Erythroblast (primary cell): ENCODE measurements around the gene CEP131.
"Not testable (repeated sequence)": the region's sequence is repeated elsewhere in the genome, so short reads cannot be mapped to it uniquely, and the experiment has no call there.

Source experiments
- DNase-seq, 2 experiments: peaks; one replicate each; lab custom pipeline; 2025; lab: John Stamatoyannopoulos, UW
- GATA1 ChIP-seq: IDR thresholded peaks from 2 replicates; pipeline ENCODE4 v1.6.1; 2011; ENCODE audit warnings: low read depth, mild to moderate bottlenecking, control low read depth, low read length, moderate library complexity
- POLR2A ChIP-seq: IDR thresholded peaks from 2 replicates; pipeline ENCODE4 v1.6.1; 2011; ENCODE audit warnings: mild to moderate bottlenecking, low read length

The CEP131 gene

GRCh38 chr17:81232616-81233241 lies 10.0 kb upstream of the CEP131 start:
- DNase-seq = no peak
- TF ChIP-seq POLR2A (no peak), GATA1 (no peak)

- no peak for TF ChIP-seq POLR2A
- no peak for TF ChIP-seq GATA1
- no peak for DNase-seq
Observed at GRCh38 chr17:81231766-81232581, 9.2 kb upstream of the CEP131 start.

- TF ChIP-seq GATA1 (no peak), POLR2A (no peak)
- no peak for DNase-seq
Observed at GRCh38 chr17:81231121-81231645, 8.4 kb upstream of the CEP131 start.

GRCh38 chr17:81230043-81230820 lies 7.5 kb upstream of the CEP131 start:
- TF ChIP-seq POLR2A (no peak), GATA1 (no peak)
- DNase-seq = peak in 1 of 2 experiments; percentile 19

- DNase-seq = no peak
- TF ChIP-seq POLR2A (no peak), GATA1 (no peak)
Observed at GRCh38 chr17:81229666-81229920, 6.8 kb upstream of the CEP131 start.

- DNase-seq = no peak
- TF ChIP-seq POLR2A = no peak
- TF ChIP-seq GATA1 = no peak
Observed at GRCh38 chr17:81228834-81229665, 6.3 kb upstream of the CEP131 start.

GRCh38 chr17:81228420-81228819 lies 5.7 kb upstream of the CEP131 start:
- TF ChIP-seq GATA1 (no peak), POLR2A (no peak)
- no peak for DNase-seq

- not testable (repeated sequence) for DNase-seq
Observed at GRCh38 chr17:81227630-81228029, 4.9 kb upstream of the CEP131 start.

- DNase-seq = no peak
- TF ChIP-seq POLR2A (no peak), GATA1 (no peak)
Observed at GRCh38 chr17:81223762-81224130, 981 bp upstream of the CEP131 start.

- TF ChIP-seq POLR2A = no peak
- no peak for TF ChIP-seq GATA1
- DNase-seq = no peak
Observed at GRCh38 chr17:81222620-81222905, 202 bp downstream of the CEP131 start.

GRCh38 chr17:81221842-81222619 lies 734 bp downstream of the CEP131 start:
- TF ChIP-seq GATA1 (no peak), POLR2A (no peak)

GRCh38 chr17:81221371-81221841 lies 1.4 kb downstream of the CEP131 start:
- no peak for TF ChIP-seq GATA1
- TF ChIP-seq POLR2A = no peak
- no peak for DNase-seq

More at GRCh38 chr17:81221842-81222619, 734 bp downstream of the CEP131 start:
- peak in 1 of 2 experiments; percentile 41 for DNase-seq
